ENCODE data around the gene PCBP4.

Gene PCBP4

DNA sequence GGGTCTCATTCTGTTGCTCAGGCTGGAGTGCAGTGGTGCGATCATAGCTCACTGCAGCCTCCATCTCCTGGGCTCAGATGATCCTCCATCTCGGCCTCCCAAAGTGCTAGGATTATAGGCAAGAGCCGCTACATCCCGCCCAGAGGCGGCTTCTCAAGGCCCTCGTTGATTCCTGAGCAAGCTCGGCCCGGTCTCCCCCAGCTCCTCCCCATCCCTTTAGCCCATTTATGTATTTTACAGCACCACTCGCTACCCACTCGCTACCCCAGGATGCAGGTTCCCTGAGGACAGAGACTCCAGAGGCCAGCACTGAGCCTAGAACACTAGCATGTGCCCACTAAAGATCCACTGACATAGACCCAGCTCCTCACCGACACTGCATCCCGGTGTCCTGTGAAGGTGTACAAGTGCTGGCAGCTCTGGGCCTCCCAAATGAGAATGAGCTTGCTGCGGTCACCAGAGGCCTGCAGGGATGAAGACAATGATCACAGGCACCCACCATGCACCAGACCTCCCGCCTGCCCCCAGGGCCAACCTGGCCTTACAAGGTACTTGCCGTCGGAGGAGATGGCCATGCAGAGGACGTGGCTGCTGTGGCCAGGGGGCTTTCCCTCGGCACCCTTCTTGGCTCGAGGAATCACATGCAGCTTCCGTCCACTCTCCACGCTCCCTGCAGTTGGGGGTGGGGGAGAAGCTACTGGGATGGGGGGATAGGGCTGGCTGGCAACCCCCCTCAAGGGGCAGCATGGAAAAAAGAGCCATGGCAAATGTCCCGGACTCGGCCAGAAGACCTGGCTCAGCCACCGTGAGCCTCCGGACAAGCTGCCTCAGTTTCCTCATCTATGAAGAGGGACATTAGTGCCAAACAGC lies 31.1 kb downstream of the PCBP4 start:
- TF ChIP-seq ZC3H10 (CRISPR knock-in tag; IDR thresholded peaks at IDR 0.05) = no peak
- TF ChIP-seq, protein P1, sequence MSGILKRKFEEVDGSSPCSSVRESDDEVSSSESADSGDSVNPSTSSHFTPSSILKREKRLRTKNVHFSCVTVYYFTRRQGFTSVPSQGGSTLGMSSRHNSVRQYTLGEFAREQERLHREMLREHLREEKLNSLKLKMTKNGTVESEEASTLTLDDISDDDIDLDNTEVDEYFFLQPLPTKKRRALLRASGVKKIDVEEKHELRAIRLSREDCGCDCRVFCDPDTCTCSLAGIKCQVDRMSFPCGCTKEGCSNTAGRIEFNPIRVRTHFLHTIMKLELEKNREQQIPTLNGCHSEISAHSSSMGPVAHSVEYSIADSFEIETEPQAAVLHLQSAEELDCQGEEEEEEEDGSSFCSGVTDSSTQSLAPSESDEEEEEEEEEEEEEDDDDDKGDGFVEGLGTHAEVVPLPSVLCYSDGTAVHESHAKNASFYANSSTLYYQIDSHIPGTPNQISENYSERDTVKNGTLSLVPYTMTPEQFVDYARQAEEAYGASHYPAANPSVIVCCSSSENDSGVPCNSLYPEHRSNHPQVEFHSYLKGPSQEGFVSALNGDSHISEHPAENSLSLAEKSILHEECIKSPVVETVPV (CRISPR knock-in tag; IDR thresholded peaks at IDR 0.05) = no peak
- no peak for ATAC-seq

DNA sequence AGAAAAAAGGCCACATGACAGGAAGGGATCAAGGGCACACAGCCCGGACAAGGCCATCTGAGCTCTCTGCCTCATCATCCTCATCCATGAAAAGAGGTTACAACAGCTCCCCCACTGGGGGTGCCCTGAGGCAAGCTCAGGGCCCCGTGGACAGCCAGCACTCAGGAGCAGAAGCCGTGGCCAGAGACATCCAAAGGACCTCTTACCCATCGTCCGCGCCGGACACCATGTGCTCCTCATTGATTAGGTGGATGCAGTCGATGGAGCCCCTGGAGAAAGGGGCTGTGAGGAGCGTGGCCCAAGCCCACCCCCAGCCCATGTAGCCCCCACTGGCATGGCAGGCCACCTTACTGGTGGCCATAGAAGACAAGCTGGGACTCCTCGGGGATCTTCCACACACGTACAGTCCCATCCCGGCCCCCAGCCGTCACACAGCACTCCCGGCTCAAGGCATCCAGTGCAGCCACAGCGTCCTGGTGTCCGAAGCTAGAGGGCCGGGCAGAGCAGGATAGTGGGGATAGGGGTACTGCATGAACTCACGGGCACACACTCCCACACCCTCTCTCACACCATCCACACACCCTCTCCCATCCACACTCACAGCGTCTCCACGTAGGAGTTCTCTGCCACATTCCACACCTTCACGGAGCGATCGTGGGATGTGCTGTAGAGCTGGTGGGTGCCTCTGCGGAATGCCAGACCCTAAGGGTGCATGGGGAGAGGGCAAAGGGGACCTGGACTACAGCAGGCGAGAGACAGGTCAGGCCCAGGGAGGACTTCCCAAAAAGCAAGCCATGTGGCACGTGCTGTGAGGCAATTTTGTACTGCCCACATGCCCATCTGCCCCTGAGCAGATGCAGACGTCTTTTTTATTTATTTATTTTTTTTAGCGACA lies 32.0 kb downstream of the PCBP4 start:
- ATAC-seq = no peak
- TF ChIP-seq ZNF8 (CRISPR knock-in tag; IDR thresholded peaks at IDR 0.05) = no peak
- TF ChIP-seq OSR1 (CRISPR knock-in tag; IDR thresholded peaks at IDR 0.05) = no peak
- TF ChIP-seq ZNF70 (CRISPR knock-in tag; IDR thresholded peaks at IDR 0.05) = no peak
- no peak for TF ChIP-seq CSDC2 (CRISPR knock-in tag; IDR thresholded peaks at IDR 0.05)
- no peak for TF ChIP-seq TCF4 (CRISPR knock-in tag; IDR thresholded peaks at IDR 0.05; ENCODE audit: borderline replicate concordance)
- TF ChIP-seq ZFP3 (CRISPR knock-in tag; IDR thresholded peaks at IDR 0.05) = no peak
- TF ChIP-seq, protein P2, sequence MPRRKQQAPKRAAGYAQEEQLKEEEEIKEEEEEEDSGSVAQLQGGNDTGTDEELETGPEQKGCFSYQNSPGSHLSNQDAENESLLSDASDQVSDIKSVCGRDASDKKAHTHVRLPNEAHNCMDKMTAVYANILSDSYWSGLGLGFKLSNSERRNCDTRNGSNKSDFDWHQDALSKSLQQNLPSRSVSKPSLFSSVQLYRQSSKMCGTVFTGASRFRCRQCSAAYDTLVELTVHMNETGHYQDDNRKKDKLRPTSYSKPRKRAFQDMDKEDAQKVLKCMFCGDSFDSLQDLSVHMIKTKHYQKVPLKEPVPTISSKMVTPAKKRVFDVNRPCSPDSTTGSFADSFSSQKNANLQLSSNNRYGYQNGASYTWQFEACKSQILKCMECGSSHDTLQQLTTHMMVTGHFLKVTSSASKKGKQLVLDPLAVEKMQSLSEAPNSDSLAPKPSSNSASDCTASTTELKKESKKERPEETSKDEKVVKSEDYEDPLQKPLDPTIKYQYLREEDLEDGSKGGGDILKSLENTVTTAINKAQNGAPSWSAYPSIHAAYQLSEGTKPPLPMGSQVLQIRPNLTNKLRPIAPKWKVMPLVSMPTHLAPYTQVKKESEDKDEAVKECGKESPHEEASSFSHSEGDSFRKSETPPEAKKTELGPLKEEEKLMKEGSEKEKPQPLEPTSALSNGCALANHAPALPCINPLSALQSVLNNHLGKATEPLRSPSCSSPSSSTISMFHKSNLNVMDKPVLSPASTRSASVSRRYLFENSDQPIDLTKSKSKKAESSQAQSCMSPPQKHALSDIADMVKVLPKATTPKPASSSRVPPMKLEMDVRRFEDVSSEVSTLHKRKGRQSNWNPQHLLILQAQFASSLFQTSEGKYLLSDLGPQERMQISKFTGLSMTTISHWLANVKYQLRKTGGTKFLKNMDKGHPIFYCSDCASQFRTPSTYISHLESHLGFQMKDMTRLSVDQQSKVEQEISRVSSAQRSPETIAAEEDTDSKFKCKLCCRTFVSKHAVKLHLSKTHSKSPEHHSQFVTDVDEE (CRISPR knock-in tag; IDR thresholded peaks at IDR 0.05) = no peak
- TF ChIP-seq ARNTL (CRISPR knock-in tag; IDR thresholded peaks at IDR 0.05; ENCODE audit: borderline replicate concordance, low read depth) = no peak
- TF ChIP-seq, protein P1 (CRISPR knock-in tag; IDR thresholded peaks at IDR 0.05) = no peak
- TF ChIP-seq, protein P3, sequence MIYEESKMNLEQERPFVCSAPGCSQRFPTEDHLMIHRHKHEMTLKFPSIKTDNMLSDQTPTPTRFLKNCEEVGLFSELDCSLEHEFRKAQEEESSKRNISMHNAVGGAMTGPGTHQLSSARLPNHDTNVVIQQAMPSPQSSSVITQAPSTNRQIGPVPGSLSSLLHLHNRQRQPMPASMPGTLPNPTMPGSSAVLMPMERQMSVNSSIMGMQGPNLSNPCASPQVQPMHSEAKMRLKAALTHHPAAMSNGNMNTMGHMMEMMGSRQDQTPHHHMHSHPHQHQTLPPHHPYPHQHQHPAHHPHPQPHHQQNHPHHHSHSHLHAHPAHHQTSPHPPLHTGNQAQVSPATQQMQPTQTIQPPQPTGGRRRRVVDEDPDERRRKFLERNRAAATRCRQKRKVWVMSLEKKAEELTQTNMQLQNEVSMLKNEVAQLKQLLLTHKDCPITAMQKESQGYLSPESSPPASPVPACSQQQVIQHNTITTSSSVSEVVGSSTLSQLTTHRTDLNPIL (CRISPR knock-in tag; IDR thresholded peaks at IDR 0.05; ENCODE audit: low read depth) = no peak
- TF ChIP-seq RARB (CRISPR knock-in tag; IDR thresholded peaks at IDR 0.05) = no peak
- no peak for TF ChIP-seq GLIS3 (CRISPR knock-in tag; IDR thresholded peaks at IDR 0.05)
- TF ChIP-seq, protein P4, sequence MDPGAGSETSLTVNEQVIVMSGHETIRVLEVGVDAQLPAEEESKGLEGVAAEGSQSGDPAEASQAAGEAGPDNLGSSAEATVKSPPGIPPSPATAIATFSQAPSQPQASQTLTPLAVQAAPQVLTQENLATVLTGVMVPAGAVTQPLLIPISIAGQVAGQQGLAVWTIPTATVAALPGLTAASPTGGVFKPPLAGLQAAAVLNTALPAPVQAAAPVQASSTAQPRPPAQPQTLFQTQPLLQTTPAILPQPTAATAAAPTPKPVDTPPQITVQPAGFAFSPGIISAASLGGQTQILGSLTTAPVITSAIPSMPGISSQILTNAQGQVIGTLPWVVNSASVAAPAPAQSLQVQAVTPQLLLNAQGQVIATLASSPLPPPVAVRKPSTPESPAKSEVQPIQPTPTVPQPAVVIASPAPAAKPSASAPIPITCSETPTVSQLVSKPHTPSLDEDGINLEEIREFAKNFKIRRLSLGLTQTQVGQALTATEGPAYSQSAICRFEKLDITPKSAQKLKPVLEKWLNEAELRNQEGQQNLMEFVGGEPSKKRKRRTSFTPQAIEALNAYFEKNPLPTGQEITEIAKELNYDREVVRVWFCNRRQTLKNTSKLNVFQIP (CRISPR knock-in tag; IDR thresholded peaks at IDR 0.05; ENCODE audit: borderline replicate concordance, low read depth) = no peak
- no peak for TF ChIP-seq PPARA (CRISPR knock-in tag; IDR thresholded peaks at IDR 0.05; ENCODE audit: borderline replicate concordance)
- TF ChIP-seq ZNF565 (CRISPR knock-in tag; conservative IDR thresholded peaks at IDR 0.05; ENCODE audit: low read depth) = no peak
- TF ChIP-seq ZC3H10 (CRISPR knock-in tag; IDR thresholded peaks at IDR 0.05) = no peak
- no peak for TF ChIP-seq ZFP30 (CRISPR knock-in tag; IDR thresholded peaks at IDR 0.05)
- TF ChIP-seq TOX (CRISPR knock-in tag; IDR thresholded peaks at IDR 0.05; ENCODE audit: borderline replicate concordance) = no peak

All from SK-N-SH treated with all-trans-retinoic acid at 6 μM for 48 hours (cell line).